Mesenteric fat pad (tissue), 1 donor: ENCODE data around the gene EPHB6. TPM values are rescaled to one million over a fixed set of nuclear protein-coding genes. Genes with fewer than 3 reads are reported as not detected.

Source experiments
- DNase-seq: peaks from one replicate; pipeline ENCODE4 v3.0.0-alpha.2; 2020; ENCODE audit warnings: low spot score
- total RNA-seq: library from RNA; stranded (reverse); fragmentation: NEBNext Ultra II Directional; extraction: Animal tissue kit (Norgen Biotek cat#: 25700); gene quantifications from one replicate; pipeline ENCODE4 v1.2.1, GENCODE V29; 2021
- donor health status: DM: yes; HTN: yes; CAD: no.

EPHB6 gene
- total RNA-seq, 1 donor from 2014 or later, result 6.3 TPM

- DNase-seq, result peak; percentile 75
These were observed 39.5 kb downstream of the EPHB6 start for GRCh38 chr7:142894112-142894984.

- peak; percentile 75 for DNase-seq
These were observed 40.2 kb downstream of the EPHB6 start for GRCh38 chr7:142894985-142895593.

- peak; percentile 26 for DNase-seq
These were observed 41.3 kb downstream of the EPHB6 start for GRCh38 chr7:142896151-142896550.

- DNase-seq, result peak; percentile 53
These were observed 42.0 kb downstream of the EPHB6 start for GRCh38 chr7:142896741-142897379.

GRCh38 chr7:142897691-142898090, 42.8 kb downstream of the EPHB6 start:
- DNase-seq, result no peak

GRCh38 chr7:142898377-142899170, 43.7 kb downstream of the EPHB6 start:
- DNase-seq, result no peak

GRCh38 chr7:142899661-142900060, 44.8 kb downstream of the EPHB6 start:
- DNase-seq, result no peak

GRCh38 chr7:142901426-142902259, 46.8 kb downstream of the EPHB6 start:
- no peak for DNase-seq

GRCh38 chr7:142904128-142904527, 49.3 kb downstream of the EPHB6 start:
- DNase-seq, result no peak

GRCh38 chr7:142905759-142906158, 50.9 kb downstream of the EPHB6 start:
- DNase-seq, result no peak

- DNase-seq, result no peak
These were observed 51.8 kb downstream of the EPHB6 start for GRCh38 chr7:142906643-142907042.

- no peak for DNase-seq
These were observed 53.4 kb downstream of the EPHB6 start for GRCh38 chr7:142908290-142908689.

GRCh38 chr7:142908921-142909890, 54.3 kb downstream of the EPHB6 start:
- DNase-seq, result no peak

- DNase-seq, result no peak
These were observed 55.2 kb downstream of the EPHB6 start for GRCh38 chr7:142910031-142910433.

GRCh38 chr7:142910481-142910880, 55.6 kb downstream of the EPHB6 start:
- no peak for DNase-seq

GRCh38 chr7:142913051-142913450, 58.2 kb downstream of the EPHB6 start:
- no peak for DNase-seq

GRCh38 chr7:142913566-142913965, 58.7 kb downstream of the EPHB6 start:
- DNase-seq, result no peak

- no peak for DNase-seq
These were observed 59.2 kb downstream of the EPHB6 start for GRCh38 chr7:142914121-142914520.

GRCh38 chr7:142915315-142915714, 60.4 kb downstream of the EPHB6 start:
- no peak for DNase-seq
